ENCODE results near the gene DTNBP1.
"Not testable (repeated sequence)": the region's sequence is repeated elsewhere in the genome, so short reads cannot be mapped to it uniquely, and the experiment has no call there.

The DTNBP1 gene

GRCh38 chr6:15555101-15556038 lies 107.5 kb downstream of the DTNBP1 start:
- DNase-seq = no peak

- DNase-seq = no peak
These were observed 108.1 kb downstream of the DTNBP1 start for GRCh38 chr6:15554728-15555100.

- no peak for DNase-seq
These were observed 109.0 kb downstream of the DTNBP1 start for GRCh38 chr6:15553736-15554294.

GRCh38 chr6:15553031-15553430 lies 109.8 kb downstream of the DTNBP1 start:
- no peak for DNase-seq

GRCh38 chr6:15551798-15552197 lies 111.0 kb downstream of the DTNBP1 start:
- DNase-seq = peak; percentile 1

GRCh38 chr6:15551262-15551661 lies 111.6 kb downstream of the DTNBP1 start:
- no peak for DNase-seq

- DNase-seq = no peak
These were observed 112.2 kb downstream of the DTNBP1 start for GRCh38 chr6:15550546-15551123.

- DNase-seq = no peak
These were observed 113.5 kb downstream of the DTNBP1 start for GRCh38 chr6:15549371-15549770.

- DNase-seq = no peak
These were observed 115.4 kb downstream of the DTNBP1 start for GRCh38 chr6:15547400-15547799.

GRCh38 chr6:15546591-15546990 lies 116.2 kb downstream of the DTNBP1 start:
- DNase-seq = no peak

GRCh38 chr6:15544321-15544900 lies 118.4 kb downstream of the DTNBP1 start:
- DNase-seq = no peak

- DNase-seq = not testable (repeated sequence)
These were observed 119.4 kb downstream of the DTNBP1 start for GRCh38 chr6:15543332-15543917.

- DNase-seq = no peak
These were observed 123.0 kb downstream of the DTNBP1 start for GRCh38 chr6:15539722-15540270.

- no peak for DNase-seq
These were observed 123.9 kb downstream of the DTNBP1 start for GRCh38 chr6:15538766-15539495.

- DNase-seq = no peak
These were observed 124.7 kb downstream of the DTNBP1 start for GRCh38 chr6:15538106-15538505.

- DNase-seq = no peak
These were observed 126.5 kb downstream of the DTNBP1 start for GRCh38 chr6:15536198-15536955.

GRCh38 chr6:15535495-15536197 lies 127.2 kb downstream of the DTNBP1 start:
- no peak for DNase-seq

GRCh38 chr6:15534974-15535373 lies 127.9 kb downstream of the DTNBP1 start:
- no peak for DNase-seq

GRCh38 chr6:15533379-15534026 lies 129.3 kb downstream of the DTNBP1 start:
- no peak for DNase-seq

- no peak for DNase-seq
These were observed 130.9 kb downstream of the DTNBP1 start for GRCh38 chr6:15531973-15532372.
